Measurements from ENCODE around the gene CATSPERZ. TPM values are rescaled to one million over a fixed set of nuclear protein-coding genes. Genes with fewer than 3 reads are reported as not detected.

CATSPERZ gene
- total and polyA plus RNA-seq, 9 of the 15 experiments (the other 6 are each of a cell fraction or from before 2014, with no cell fraction given): 0.86 to 8.5 (median 3.5) TPM

- TF ChIP-seq ZHX1 (conservative IDR thresholded peaks at IDR 0.05; ENCODE audit: low read length) (no peak), MAFG (tag; conservative IDR thresholded peaks at IDR 0.05) (peak; percentile 69), ZBED1 (IDR thresholded peaks at IDR 0.05) (no peak), ZNF76 (CRISPR knock-in tag; IDR thresholded peaks at IDR 0.05; ENCODE audit: borderline replicate concordance) (no peak), RAD21 (CRISPR knock-in tag; conservative IDR thresholded peaks at IDR 0.05 in 1 of 2, IDR thresholded peaks at IDR 0.05 in 1 of 2) (peak; percentile 51 to 71), SMARCA4 (IDR thresholded peaks at IDR 0.05) (peak; percentile 91), ZNF280B (CRISPR knock-in tag; IDR thresholded peaks at IDR 0.05) (no peak), HDAC3 (IDR thresholded peaks at IDR 0.05; ENCODE audit: borderline replicate concordance, partially characterized antibody) (no peak), ZKSCAN3 (CRISPR knock-in tag; IDR thresholded peaks at IDR 0.05) (no peak), ZC3H8 (IDR thresholded peaks at IDR 0.05) (peak; percentile 88; the same call in 1 of the 2 replicates), TCF3 (CRISPR knock-in tag; IDR thresholded peaks at IDR 0.05) (peak; percentile 32; the same call in 1 of the 2 replicates), CREB3 (tag; conservative IDR thresholded peaks at IDR 0.05; ENCODE audit: low read depth) (peak; percentile 59), ZFP30 (CRISPR knock-in tag; IDR thresholded peaks at IDR 0.05; ENCODE audit: borderline replicate concordance) (no peak), NFYB (IDR thresholded peaks at IDR 0.05; ENCODE audit: extremely low read depth, insufficient read length) (no peak), ARHGAP35 (IDR thresholded peaks at IDR 0.05; ENCODE audit: partially characterized antibody) (peak; percentile 55), RBM17 (IDR thresholded peaks at IDR 0.05; ENCODE audit: borderline replicate concordance, low read depth, low read length) (no peak), ZZZ3 (IDR thresholded peaks at IDR 0.05) (no peak), ZFX (CRISPR knock-in tag; IDR thresholded peaks at IDR 0.05) (peak; percentile 74), CBX5 (IDR thresholded peaks at IDR 0.05; ENCODE audit: borderline replicate concordance, low read depth) (no peak), MNT (conservative IDR thresholded peaks at IDR 0.05) (peak; percentile 54 to 70; a peak in 2 of 4 replicates), ZNF561 (CRISPR knock-in tag; conservative IDR thresholded peaks at IDR 0.05) (no peak), TBL1XR1 (IDR thresholded peaks at IDR 0.05; ENCODE audit: low read length in 2 of 2) (peak in 1 of 2 experiments; percentile 42; a peak in 1 of 4 replicates)
Observed at GRCh38 chr11:64331569-64332371, 31.6 kb downstream of the CATSPERZ start (continued).
